Activated CD8-positive, alpha-beta memory T cell treated with anti-CD3 and anti-CD28 coated beads for 48 hours (primary cell): ENCODE measurements around the gene PRKAG1.
A peak's percentile ranks its signal among the peaks of the same experiment; 100 is the strongest.

Experiments
- DNase-seq, 3 experiments: peaks; one replicate each; pipeline ENCODE4 v3.0.0-alpha.2; 2020; ENCODE audit warnings: low read depth in 2 of 3, low spot score in 2 of 3

Gene PRKAG1

DNA sequence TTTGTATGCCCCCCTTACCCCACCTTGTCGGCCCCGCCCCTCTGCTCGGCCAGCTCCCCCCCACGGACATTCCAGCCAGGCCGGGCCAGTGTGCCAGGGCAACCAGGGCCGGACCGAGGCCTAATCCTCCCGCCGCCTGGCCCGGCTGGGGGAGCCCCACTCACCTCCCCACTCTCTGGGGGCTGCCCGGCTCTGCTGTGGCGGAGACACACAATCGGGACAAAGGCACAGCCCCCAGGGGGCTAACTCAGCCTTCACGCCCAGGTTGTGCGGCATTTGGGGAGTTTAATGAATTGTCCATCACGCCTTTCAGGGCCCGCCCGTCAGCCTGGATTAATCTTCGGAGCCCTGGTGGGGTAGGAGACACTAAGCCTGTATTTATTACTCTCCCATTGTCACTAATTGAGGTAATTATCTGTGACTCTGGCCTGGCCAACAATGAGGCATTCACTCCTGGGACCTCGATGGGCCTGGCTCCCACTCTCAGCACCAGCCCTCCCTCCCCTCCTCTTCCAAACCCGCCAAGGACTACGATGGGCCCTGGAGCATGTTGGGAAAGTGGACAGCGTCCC, 31.8 kb downstream of the PRKAG1 start:
- no peak for DNase-seq

DNA sequence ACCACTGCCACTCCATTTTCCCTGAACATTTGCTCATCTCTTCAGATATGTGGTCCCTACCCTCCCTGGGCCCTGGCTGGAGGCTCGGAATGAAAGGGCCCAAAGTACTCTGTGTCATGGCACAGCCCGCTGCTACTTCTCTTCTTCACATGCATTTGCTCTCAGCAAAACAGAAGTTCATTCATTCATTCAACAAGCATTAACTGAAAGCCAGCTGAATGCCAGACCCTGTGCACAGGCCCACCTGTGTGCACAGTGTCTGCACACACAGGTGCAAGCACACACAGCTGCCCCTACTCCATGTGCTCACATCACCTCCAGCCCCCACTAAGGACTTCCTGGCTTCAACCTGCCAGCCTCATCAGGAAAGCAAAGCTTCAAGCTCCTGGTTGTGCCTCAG, 32.7 kb downstream of the PRKAG1 start:
- no peak for DNase-seq

DNA sequence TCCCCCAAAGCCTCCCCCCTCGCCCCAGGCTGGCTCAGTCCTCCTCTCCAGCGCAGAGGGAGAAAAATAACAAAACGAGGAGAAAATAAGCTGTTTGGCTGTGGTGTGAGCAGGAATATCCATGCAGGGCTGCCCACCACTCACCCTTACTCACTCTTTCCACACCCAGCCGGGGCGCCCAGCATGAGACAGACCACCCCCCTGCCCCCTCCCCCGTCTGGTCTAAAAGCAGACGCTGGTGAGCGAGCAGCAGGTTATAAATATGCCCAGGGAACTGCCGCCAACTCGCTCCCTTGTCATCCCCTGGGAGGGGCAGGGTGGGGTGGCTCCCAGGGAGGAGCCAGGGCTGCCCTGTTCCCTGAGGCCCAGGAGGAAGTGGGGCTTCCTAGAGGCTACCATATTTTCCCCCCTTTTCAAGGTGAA, 33.1 kb downstream of the PRKAG1 start:
- DNase-seq = no peak

DNA sequence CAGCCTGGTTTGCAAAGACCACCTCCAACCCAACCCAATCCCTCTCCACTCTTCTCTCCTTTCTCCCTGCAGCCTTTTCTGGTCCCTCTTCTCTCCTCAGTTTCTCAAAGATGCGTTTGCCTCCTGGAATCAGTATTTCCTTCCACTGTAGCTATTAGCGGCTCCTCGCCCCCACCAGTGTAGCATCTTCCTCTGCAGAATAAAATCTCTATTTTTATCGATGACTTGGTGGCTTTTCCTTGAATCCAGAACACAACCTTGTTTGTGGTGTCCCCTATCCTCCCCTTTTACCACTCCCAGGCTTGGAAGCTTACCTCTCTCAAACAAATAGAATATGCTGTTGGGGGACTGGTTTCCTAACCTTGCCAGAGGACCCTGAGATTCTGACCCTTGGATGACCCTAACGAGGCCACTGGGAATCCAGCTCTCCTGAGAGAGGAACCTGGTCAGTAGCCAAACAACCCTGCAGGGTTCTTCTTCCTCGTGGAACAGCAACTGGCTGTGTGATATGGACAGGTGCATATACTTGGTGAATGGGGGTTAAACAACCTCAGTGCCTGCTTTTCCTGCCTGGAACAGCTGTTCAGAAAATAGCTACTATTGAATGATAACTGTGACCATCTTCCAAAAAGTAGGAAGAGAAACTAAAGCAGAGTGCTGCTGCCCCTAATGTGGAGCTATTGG, 36.0 kb downstream of the PRKAG1 start:
- DNase-seq = no peak

DNA sequence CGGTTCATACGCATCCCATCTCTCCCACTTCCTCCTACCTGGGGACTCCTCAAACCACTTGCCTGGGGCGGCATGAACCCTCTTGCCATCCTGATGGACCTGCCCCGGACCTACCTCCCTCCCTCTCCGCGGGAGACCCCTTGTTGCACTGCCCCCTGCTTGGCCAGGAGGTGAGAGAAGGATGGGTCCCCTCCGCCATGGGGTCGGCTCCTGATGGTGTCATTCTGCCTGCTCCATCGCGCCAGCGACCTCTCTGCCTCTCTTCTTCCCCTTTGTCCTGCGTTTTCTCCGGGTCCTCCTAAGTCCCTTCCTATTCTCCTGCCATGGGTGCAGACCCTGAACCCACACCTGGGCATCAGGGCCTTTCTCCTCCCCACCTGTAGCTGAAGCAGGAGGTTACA, 36.8 kb downstream of the PRKAG1 start:
- DNase-seq = no peak

DNA sequence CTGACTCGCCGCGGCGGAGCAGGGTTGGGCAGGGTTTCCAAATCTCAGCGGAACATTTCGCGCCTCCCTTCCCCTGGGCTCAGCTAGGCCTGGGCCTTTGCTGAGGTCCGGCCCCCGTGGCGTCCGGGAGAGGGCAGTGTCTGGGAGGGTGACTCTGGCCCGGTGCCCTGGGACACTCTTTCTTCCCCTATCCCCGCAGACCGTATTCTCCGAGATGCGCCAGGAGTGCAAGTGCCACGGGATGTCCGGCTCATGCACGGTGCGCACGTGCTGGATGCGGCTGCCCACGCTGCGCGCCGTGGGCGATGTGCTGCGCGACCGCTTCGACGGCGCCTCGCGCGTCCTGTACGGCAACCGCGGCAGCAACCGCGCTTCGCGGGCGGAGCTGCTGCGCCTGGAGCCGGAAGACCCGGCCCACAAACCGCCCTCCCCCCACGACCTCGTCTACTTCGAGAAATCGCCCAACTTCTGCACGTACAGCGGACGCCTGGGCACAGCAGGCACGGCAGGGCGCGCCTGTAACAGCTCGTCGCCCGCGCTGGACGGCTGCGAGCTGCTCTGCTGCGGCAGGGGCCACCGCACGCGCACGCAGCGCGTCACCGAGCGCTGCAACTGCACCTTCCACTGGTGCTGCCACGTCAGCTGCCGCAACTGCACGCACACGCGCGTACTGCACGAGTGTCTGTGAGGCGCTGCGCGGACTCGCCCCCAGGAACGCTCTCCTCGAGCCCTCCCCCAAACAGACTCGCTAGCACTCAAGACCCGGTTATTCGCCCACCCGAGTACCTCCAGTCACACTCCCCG, 37.4 kb downstream of the PRKAG1 start:
- DNase-seq = no peak

DNA sequence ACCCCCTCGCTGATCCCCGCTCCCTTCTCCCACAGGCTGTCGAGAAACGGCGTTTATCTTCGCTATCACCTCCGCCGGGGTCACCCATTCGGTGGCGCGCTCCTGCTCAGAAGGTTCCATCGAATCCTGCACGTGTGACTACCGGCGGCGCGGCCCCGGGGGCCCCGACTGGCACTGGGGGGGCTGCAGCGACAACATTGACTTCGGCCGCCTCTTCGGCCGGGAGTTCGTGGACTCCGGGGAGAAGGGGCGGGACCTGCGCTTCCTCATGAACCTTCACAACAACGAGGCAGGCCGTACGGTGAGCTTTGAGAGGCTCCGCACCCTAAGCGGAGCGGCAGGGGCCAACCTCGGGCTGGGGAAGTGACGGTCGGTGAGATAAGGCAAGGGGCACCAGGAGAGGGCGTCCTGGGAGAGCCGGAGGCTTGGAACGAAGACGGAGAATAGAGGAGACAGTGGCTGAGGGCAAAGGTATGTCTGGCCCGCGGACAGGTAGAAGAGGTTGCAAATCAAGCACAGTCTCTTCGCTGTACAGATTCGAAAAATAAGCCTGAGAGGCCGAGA, 38.1 kb downstream of the PRKAG1 start:
- DNase-seq = no peak

DNA sequence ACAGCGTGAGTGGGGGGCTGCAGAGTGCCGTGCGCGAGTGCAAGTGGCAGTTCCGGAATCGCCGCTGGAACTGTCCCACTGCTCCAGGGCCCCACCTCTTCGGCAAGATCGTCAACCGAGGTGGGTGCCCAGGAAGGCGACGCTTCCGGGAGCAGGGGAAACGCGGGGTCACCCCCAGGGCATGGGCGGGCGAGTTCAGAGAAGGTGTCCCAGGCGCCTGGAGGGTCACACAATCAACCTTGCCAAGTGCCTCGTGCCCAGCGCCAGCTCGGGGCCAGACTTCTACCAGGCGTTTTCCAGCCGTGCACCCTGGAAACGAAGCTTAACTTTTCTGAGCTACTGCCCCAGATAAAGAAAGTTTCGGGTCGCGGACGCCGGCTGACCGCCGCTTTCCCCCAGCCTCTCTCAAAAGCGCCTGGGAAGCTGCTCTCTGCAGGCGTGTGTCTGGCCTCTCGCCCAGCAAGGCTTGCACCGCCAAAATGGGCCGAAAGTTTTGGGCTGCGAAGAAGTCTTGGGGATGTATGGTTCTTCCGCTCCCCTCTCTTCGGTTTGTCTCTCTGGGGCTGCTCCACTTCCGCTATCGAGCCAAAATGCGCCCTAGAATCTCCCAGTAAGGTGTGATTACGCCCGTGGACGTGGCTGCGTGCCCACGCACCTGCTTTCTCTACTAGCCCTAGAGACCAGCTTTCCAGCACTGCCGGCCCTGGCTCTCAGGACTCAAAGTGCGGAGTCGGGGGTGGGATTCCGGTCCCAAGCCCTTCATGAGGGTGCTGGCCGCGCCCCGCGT, 38.8 kb downstream of the PRKAG1 start:
- DNase-seq = no peak

DNA sequence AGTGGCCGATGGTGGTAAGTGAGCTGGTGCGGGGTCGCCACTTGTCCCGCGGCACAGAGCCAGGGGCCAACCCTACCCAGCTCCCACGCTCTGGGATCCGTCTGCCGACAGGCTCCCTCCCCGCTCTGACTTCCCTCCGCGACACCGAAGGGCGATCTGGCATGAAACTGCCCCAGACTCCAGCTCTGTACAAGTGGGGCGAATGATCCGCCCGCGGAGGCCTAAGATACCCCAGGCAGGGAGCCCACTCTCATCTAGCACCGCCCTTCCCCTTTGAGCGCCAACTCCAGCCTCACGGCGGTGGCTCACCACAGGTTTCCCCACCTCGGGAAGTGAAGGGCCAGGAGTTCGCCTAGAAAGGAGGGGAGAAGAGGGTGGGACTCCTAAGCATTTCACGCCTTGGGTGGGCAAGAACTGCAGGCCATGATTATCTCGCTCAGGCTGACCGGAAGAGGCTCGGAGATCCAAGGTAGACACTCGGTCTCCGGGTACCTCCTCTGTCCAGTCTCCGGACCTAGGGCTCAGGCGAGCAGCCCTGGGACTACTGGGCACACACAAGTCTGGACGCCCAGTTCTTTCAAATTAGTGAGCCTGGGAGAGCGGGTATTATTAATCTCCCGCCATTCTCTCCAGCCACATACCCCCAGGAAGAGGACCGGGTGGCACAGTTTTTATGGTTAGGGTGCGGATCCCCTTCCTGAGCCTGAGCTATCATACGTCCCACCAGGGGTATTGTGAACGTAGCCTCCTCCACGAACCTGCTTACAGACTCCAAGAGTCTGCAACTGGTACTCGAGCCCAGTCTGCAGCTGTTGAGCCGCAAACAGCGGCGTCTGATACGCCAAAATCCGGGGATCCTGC, 39.6 kb downstream of the PRKAG1 start:
- no peak for DNase-seq

DNA sequence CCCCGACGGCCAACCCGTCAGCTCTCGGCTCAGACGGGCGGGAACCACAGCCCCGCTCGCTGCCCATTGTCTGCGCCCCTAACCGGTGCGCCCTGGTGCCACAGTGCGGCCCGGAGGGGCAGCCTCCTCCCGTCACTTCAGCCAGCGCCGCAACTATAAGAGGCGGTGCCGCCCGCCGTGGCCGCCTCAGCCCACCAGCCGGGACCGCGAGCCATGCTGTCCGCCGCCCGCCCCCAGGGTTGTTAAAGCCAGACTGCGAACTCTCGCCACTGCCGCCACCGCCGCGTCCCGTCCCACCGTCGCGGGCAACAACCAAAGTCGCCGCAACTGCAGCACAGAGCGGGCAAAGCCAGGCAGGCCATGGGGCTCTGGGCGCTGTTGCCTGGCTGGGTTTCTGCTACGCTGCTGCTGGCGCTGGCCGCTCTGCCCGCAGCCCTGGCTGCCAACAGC, 40.3 kb downstream of the PRKAG1 start, which contains the start of gene WNT1:
Gene WNT1, plus strand, starts transcription at position 32 of the 450 bp plus-strand sequence. Its CDS starts 329 bp downstream, at position 361.
- no peak for DNase-seq

DNA sequence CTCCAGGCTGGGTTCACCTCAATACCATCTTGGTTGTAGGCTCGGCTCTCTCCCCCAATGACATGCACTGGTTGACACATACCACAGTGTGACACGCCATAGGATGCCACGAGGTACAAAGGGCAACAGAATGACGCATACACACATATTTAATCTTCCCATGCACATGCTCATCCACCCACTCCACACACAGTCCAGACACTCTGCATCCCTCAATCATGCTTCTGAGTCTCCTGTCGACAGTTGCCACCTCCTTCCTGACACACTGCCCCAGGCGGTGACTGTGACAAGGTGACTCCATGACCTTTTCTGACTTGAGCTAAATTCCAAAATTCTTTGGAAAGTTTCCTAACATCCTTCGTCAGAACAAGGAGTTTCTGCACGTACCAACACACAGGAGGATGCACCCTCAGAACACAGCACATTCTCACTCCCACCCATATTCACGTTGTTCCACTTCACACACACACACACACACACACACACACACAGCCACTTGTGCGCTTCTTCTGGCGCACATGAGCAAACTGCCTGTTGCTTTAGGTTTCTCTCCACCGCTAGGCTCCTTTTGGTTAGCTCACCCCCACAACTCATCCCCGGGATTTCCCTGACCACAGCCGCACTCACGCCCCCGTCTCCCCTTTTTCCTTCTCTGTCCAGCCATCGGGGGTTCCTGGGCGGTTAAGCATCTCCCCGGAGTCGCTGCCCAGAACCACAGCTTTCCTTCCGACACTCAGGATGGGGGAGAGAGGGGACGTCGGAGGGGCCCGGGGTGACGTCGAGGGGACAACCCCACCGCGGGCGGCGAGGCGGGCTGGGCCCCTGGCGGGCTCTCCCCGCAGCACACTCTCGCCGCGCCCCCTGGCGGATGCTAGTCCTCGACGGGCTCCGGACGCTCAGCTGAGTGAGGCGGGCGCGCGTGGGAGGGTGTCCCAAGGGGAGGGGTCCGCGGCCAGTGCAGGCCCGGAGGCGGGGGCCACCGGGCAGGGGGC, 41.0 kb downstream of the PRKAG1 start:
- DNase-seq = peak in 2 of 3 experiments; percentile 77 to 79

DNA sequence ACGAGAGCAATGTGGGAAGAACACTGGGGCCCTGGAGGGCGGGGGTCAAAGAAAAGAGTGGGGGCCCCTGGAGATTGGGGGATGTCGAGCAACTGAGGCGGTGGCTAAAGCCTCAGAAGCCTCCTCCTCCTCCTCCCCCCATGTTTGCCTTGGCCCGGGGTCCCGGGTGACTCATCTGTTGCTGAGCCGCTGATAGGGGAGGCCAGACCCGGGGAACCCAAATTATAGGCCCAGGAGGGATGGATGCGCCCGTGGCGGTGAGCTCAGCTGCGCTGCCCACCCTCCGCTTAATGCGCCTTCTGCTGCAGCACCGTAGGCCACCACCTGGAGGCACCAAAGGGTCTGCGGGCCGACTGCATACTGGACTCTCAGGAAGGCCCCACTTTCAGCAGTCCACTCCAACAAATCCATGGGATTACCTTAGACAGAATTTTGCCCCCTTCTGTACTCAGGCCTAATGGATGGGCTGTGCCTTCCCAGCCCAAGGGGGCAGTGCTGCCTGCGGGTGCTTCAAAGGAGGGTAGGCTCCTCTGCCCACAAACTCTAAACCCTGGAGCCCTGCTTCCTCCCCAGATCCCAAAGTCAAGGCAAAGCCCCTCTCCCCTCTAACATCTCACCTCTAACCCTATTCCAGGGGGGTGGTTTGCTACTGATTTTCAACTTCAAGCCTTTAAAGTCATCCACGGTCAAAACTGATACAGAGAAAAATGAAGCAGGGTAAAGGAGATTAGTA, 44.5 kb downstream of the PRKAG1 start:
- no peak for DNase-seq

DNA sequence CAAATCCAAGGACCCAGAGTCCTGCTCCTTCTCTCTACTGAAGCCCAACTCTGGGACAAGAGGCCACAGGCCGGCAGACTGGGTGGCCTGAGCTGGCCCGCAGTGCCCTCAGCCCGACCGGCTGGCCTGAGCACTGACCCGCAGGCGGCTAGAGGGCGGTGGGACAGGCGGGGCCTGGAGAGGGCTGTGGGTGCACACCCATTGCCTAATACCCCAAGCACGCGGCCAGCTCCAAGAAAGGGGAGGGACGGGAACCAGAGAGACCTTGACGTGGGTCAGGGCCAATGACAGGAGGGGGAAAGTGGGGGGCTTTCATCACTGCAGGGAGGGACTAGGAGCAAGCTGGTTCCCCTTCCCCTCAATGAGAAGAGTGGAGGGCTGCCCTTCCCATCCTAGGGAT, 45.0 kb downstream of the PRKAG1 start:
- DNase-seq = no peak

DNA sequence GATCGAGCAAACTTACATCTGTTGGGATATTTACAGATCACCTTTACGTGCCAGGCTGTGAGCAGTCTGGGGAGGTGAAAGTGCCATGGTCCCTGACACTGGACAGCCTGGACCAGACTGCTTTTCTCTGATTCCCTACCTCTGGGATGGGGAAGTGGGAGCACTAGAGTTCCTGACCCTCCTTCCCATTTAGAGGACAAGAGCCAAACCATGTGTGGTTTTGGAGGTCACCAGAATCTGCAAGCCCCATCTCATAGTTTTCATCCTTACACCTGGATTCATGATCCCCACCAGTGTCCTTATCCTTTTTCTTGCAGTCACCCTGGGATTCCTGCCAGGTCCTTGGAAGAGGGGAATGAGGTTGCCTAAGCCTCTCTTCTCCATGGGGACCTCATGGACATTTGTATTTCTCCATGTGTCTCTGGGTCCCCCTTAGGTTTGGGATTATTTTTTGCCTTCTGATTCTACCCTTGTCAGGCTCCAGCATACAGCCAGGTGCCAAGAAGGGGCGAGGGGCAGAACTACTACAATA, 45.6 kb downstream of the PRKAG1 start:
- no peak for DNase-seq

DNA sequence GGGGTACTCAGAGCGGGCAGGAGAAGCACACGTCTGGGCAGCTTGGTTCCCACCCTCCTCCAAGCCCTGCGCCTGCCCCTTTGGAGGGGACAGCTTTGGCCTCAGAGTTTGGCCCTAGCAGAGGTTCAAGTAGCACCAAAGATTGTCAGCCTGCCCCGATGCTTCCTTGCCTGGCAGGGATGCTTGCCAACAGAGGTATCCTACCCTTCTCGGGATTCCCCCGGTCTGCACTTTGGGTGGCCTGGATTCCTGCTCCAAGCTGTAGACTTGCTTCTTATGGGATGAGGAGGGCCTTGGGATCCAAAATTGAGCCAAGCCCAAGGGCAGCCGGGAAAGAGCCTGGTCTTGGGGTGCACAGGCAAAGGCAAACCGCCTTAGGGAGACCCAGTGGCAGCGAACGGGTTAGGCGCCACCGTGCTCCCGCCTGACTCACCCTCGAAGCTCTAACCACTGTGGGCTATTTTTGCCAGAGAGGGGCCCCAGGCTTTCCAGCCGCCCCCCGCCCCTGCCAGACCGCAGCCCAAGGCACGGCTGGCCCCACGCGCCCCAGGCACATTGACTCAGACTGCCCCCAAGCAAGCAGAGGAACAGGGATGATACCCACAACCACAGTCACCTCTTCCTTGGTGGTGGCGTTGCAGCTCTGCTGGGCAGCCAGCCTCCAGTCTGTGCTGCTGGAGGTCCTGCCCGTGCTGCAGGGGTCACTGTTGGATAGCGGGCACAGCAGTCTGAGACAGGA, 46.2 kb downstream of the PRKAG1 start:
- DNase-seq = peak in 1 of 3 experiments; percentile 71

DNA sequence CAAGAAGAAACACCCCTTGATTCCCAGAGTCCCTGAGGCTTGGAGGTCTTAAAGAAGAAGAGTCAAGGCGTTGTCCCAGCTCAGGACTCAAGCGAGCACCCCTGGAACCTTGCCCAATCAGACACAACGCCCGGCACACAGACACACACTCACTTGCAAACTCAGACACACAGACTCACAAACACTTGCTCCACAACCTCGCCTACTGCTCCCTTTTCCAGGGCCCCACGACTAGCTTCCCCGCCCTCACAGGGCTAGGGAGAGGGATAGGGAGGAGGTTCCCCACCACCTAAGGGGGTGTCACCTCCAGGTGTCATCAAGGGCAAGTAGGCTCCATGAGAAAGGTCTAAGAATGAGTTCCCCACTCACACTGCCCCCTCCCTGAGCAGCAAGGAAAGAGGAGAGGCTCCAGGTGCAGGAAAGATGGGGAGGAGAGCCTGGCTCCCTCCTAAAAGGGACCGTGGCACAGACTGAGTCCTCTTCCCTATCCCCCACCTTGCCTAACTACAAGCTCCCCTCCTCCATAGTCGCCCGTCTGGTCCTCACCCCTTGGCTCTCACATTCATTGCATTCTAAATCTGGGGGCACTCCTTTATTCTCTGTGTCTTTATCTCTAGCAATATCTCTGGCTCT, 47.8 kb downstream of the PRKAG1 start:
- no peak for DNase-seq
